ENCODE data around the gene HDLBP. TPM values are rescaled to one million over a fixed set of nuclear protein-coding genes. Genes with fewer than 3 reads are reported as not detected.

The HDLBP gene
- total RNA-seq, 5 donors from 2014 or later (not counting 1 experiment from before 2014, with no cell fraction given), result 130 to 184 (median 148) TPM

DNA sequence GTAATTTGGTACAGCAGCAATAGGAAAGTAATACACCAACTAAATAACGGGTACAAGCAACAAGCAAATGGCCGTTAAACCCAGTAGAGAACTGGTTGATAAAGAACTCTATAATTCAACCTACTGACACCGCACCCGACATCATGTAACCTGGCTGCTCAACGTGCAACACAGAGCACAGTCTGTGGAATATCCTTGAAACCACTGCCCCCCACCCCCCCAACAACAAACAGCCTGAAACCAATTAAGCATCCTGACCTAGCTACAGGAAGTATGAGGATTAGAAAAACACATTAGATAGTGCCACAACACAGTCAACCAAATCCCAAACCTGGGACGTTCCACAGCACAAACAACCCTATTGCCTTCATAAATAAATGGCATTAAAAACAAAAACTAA, 23.5 kb downstream of the HDLBP start:
- peaks cover 60 to 77% (median 73%) of the 10 kb centered on the region in 3 donors for H3K4me1 Mint-ChIP-seq
- no peaks in the 10 kb centered on the region for H3K9me3 Mint-ChIP-seq
- peak overlapping the region in 1 of 3 donors; percentile 31 for H3K4me3 Mint-ChIP-seq

GRCh38 chr2:241291153-241291552, 24.3 kb downstream of the HDLBP start:
- no peak overlapping the region for H3K4me3 Mint-ChIP-seq
- H3K9me3 ChIP-seq, result no peaks in the 10 kb centered on the region
- peaks cover 15% of the 10 kb centered on the region for H3K36me3 Mint-ChIP-seq
- H3K27me3 Mint-ChIP-seq, result no peaks in the 10 kb centered on the region
- DNase-seq (no peak), ATAC-seq (replicated peaks in 1 of 4) (no peak)
- 100% methylated on average over 1 of the region's 6 CpGs for WGBS (ENCODE audit: insufficient coverage)
- ChIA-PET CTCF (interaction anchor here in 1 of 2 donors (1.0 kb wide), 1 partner anchor 238 kb away, joined by 3 read pairs; no protein-coding TSS in a partner anchor), POLR2A (no interaction called here)
- H3K4me3 ChIP-seq (ENCODE audit: control insufficient read depth in 1 of 2, extremely low read depth in 1 of 2, low read length in 1 of 2), result no peak overlapping the region
- H3K27me3 ChIP-seq (replicated peaks in 1 of 2; ENCODE audit: control insufficient read depth in 2 of 2, extremely low read depth in 1 of 2, insufficient read depth in 2 of 2, low read length in 1 of 2), result no peaks in the 10 kb centered on the region
- no peak overlapping the region for H3K27ac Mint-ChIP-seq
- no peaks in the 10 kb centered on the region for H3K36me3 ChIP-seq (ENCODE audit: control insufficient read depth in 2 of 2, extremely low read depth in 1 of 2, insufficient read depth in 1 of 2, low read length in 1 of 2)
- no peak overlapping the region for H3K27ac ChIP-seq (ENCODE audit: low read length)
- no peaks in the 10 kb centered on the region for H3K9me3 Mint-ChIP-seq
- peaks cover 8 to 11% of the 10 kb centered on the region in 2 experiments for H3K4me1 ChIP-seq (ENCODE audit: control insufficient read depth in 1 of 2, extremely low read depth in 1 of 2, insufficient read depth in 2 of 2, low read length in 2 of 2)
- peaks cover 60 to 69% (median 69%) of the 10 kb centered on the region in 3 donors for H3K4me1 Mint-ChIP-seq

More for the DNA sequence above, 23.5 kb downstream of the HDLBP start:
- peaks cover 20% of the 10 kb centered on the region for H3K36me3 Mint-ChIP-seq
- ATAC-seq (replicated peaks in 1 of 4) (no peak), DNase-seq (no peak)
- H3K4me3 ChIP-seq (ENCODE audit: control insufficient read depth in 1 of 2, extremely low read depth in 1 of 2, low read length in 1 of 2), result no peak overlapping the region
- POLR2A ChIA-PET, result interaction anchor here in 1 of 2 donors (0.6 kb wide), 2 partner anchors 15 to 189 kb away, joined by 3 read pairs; no protein-coding TSS in a partner anchor
- no peak overlapping the region for H3K27ac ChIP-seq (ENCODE audit: low read length)
- no peaks in the 10 kb centered on the region for H3K36me3 ChIP-seq (ENCODE audit: control insufficient read depth in 2 of 2, extremely low read depth in 1 of 2, insufficient read depth in 1 of 2, low read length in 1 of 2)
- no peaks in the 10 kb centered on the region for H3K27me3 ChIP-seq (replicated peaks in 1 of 2; ENCODE audit: control insufficient read depth in 2 of 2, extremely low read depth in 1 of 2, insufficient read depth in 2 of 2, low read length in 1 of 2)
- WGBS (ENCODE audit: insufficient coverage), result 94% methylated on average over 2 of the region's 6 CpGs
- no peaks in the 10 kb centered on the region for H3K27me3 Mint-ChIP-seq
- H3K4me1 ChIP-seq (ENCODE audit: control insufficient read depth in 1 of 2, extremely low read depth in 1 of 2, insufficient read depth in 2 of 2, low read length in 2 of 2), result peaks cover 8 to 11% of the 10 kb centered on the region in 2 experiments
- no peaks in the 10 kb centered on the region for H3K9me3 ChIP-seq
- H3K27ac Mint-ChIP-seq, result no peak overlapping the region
- CTCF ChIA-PET, result interaction anchor here in 1 of 2 donors (0.6 kb wide), 1 partner anchor 9 kb away, joined by 3 read pairs; no protein-coding TSS in a partner anchor

DNA sequence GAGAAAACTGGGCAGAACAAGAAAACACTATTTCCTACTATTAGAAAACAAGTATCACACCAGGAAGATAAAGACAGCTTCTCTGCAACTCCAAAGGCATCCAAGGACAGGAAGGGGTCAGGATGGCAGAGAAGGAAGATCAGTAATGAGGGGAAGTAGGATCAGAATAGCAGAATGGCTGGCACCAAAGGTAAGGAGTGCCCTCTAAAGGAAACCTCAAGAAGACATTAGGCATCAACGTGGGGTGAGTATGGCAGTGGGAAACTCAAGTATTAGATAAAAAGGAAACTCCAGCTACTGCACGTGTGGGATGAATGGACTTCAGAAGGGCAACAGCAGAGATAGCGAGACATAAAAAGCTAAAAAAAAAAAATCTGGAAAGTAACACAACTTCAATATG, 25.9 kb downstream of the HDLBP start:
- Histone ChIP-seq H3K27me3 (replicated peaks in 1 of 2; ENCODE audit: control insufficient read depth in 2 of 2, extremely low read depth in 1 of 2, insufficient read depth in 2 of 2, low read length in 1 of 2) (no peaks in the 10 kb centered on the region), H3K36me3 (ENCODE audit: control insufficient read depth in 2 of 2, extremely low read depth in 1 of 2, insufficient read depth in 1 of 2, low read length in 1 of 2) (peaks cover 0 to 4% of the 10 kb centered on the region in 2 donors), H3K4me3 (ENCODE audit: control insufficient read depth in 1 of 2, extremely low read depth in 1 of 2, low read length in 1 of 2) (no peak overlapping the region), H3K27ac (ENCODE audit: low read length) (no peak overlapping the region), H3K9me3 (no peaks in the 10 kb centered on the region), H3K4me1 (ENCODE audit: control insufficient read depth in 1 of 2, extremely low read depth in 1 of 2, insufficient read depth in 2 of 2, low read length in 2 of 2) (peaks cover 8 to 16% of the 10 kb centered on the region in 2 experiments)
- ChIA-PET CTCF (no interaction called here), POLR2A (interaction anchor here in 1 of 2 donors (0.7 kb wide), 1 partner anchor 183 kb away, joined by 5 read pairs; no protein-coding TSS in a partner anchor)
- no peak overlapping the region for H3K4me3 Mint-ChIP-seq
- ATAC-seq (replicated peaks in 1 of 4) (no peak), DNase-seq (no peak)
- no peaks in the 10 kb centered on the region for H3K9me3 Mint-ChIP-seq
- WGBS (ENCODE audit: insufficient coverage), result 25% methylated on average over 1 of the region's 3 CpGs
- H3K36me3 Mint-ChIP-seq, result peaks cover 10% of the 10 kb centered on the region
- no peaks in the 10 kb centered on the region for H3K27me3 Mint-ChIP-seq
- H3K27ac Mint-ChIP-seq, result no peak overlapping the region
- peaks cover 64 to 67% (median 66%) of the 10 kb centered on the region in 3 donors for H3K4me1 Mint-ChIP-seq

- ATAC-seq (replicated peaks in 1 of 4) (no peak), DNase-seq (no peak)
- Histone ChIP-seq H3K9me3 (no peaks in the 10 kb centered on the region), H3K27ac (ENCODE audit: low read length) (no peak overlapping the region), H3K4me3 (ENCODE audit: control insufficient read depth in 1 of 2, extremely low read depth in 1 of 2, low read length in 1 of 2) (no peak overlapping the region), H3K27me3 (replicated peaks in 1 of 2; ENCODE audit: control insufficient read depth in 2 of 2, extremely low read depth in 1 of 2, insufficient read depth in 2 of 2, low read length in 1 of 2) (no peaks in the 10 kb centered on the region), H3K4me1 (ENCODE audit: control insufficient read depth in 1 of 2, extremely low read depth in 1 of 2, insufficient read depth in 2 of 2, low read length in 2 of 2) (peaks cover 8 to 17% of the 10 kb centered on the region in 2 experiments), H3K36me3 (ENCODE audit: control insufficient read depth in 2 of 2, extremely low read depth in 1 of 2, insufficient read depth in 1 of 2, low read length in 1 of 2) (peaks cover 0 to 4% of the 10 kb centered on the region in 2 donors)
- no peak overlapping the region for H3K27ac Mint-ChIP-seq
- peaks cover 10% of the 10 kb centered on the region for H3K36me3 Mint-ChIP-seq
- H3K4me3 Mint-ChIP-seq, result no peak overlapping the region
- peaks cover 68 to 69% (median 68%) of the 10 kb centered on the region in 3 donors for H3K4me1 Mint-ChIP-seq
- no peaks in the 10 kb centered on the region for H3K27me3 Mint-ChIP-seq
- POLR2A ChIA-PET, result interaction anchor here in 1 of 2 donors (0.7 kb wide), 1 partner anchor 182 kb away, joined by 5 read pairs; no protein-coding TSS in a partner anchor
- CTCF ChIA-PET, result interaction anchor here in 1 of 2 donors (0.6 kb wide), 1 partner anchor 47 kb away, joined by 3 read pairs; no protein-coding TSS in a partner anchor
- no peaks in the 10 kb centered on the region for H3K9me3 Mint-ChIP-seq
- WGBS (ENCODE audit: insufficient coverage), result 100% methylated on average over 2 of the region's 4 CpGs
Measured at GRCh38 chr2:241289053-241289452, 26.4 kb downstream of the HDLBP start.

DNA sequence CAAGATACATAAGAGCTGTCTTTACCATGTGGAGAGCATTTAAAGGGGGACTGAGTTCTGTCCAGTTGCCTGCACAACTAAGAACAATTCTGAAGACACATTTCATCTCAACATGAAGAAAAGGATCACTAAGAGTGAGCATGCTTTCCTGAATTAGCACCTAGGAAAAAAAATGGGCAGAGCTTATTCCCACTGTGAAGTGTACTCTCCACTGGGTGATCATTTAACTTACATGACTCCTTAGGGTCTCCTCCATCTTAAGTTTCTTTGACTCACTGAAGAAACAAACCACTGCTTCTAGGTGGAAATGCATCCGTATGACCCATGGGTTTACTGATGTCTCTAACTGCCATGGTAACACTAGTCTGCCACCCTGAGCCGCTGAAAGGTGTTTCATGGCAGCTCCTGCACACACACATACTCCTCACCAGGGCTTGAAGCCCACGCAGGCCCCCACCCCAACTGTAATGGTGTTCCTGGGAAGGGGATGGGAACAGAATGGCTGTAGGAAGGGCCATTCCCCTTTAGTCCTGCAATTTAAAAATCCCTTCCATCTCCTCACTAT, 27.1 kb downstream of the HDLBP start:
- Histone ChIP-seq H3K9me3 (no peaks in the 10 kb centered on the region), H3K27me3 (replicated peaks in 1 of 2; ENCODE audit: control insufficient read depth in 2 of 2, extremely low read depth in 1 of 2, insufficient read depth in 2 of 2, low read length in 1 of 2) (no peaks in the 10 kb centered on the region), H3K27ac (ENCODE audit: low read length) (no peak overlapping the region), H3K36me3 (ENCODE audit: control insufficient read depth in 2 of 2, extremely low read depth in 1 of 2, insufficient read depth in 1 of 2, low read length in 1 of 2) (peaks cover 0 to 4% of the 10 kb centered on the region in 2 donors), H3K4me1 (ENCODE audit: control insufficient read depth in 1 of 2, extremely low read depth in 1 of 2, insufficient read depth in 2 of 2, low read length in 2 of 2) (peaks cover 8 to 17% of the 10 kb centered on the region in 2 experiments), H3K4me3 (ENCODE audit: control insufficient read depth in 1 of 2, extremely low read depth in 1 of 2, low read length in 1 of 2) (no peak overlapping the region)
- H3K27ac Mint-ChIP-seq, result peak overlapping the region in 1 of 2 donors; percentile 12
- H3K4me1 Mint-ChIP-seq, result peaks cover 68 to 74% (median 70%) of the 10 kb centered on the region in 3 donors
- H3K36me3 Mint-ChIP-seq, result peaks cover 10% of the 10 kb centered on the region
- POLR2A ChIA-PET, result no interaction called here
- no peak overlapping the region for H3K4me3 Mint-ChIP-seq
- H3K9me3 Mint-ChIP-seq, result no peaks in the 10 kb centered on the region
- CTCF ChIA-PET, result no interaction called here
- ATAC-seq (replicated peaks in 1 of 4) (no peak), DNase-seq (no peak)
- WGBS (ENCODE audit: insufficient coverage), result no CpG with 5 or more reads among the region's 3 CpGs
- no peaks in the 10 kb centered on the region for H3K27me3 Mint-ChIP-seq

- no peak for DNase-seq
- Mint-ChIP-seq H3K4me3 (no peak overlapping the region), H3K4me1 (peaks cover 66 to 71% (median 70%) of the 10 kb centered on the region in 3 donors), H3K27ac (no peak overlapping the region), H3K9me3 (no peaks in the 10 kb centered on the region), H3K36me3 (peaks cover 10% of the 10 kb centered on the region), H3K27me3 (no peaks in the 10 kb centered on the region)
- ChIA-PET POLR2A (no interaction called here), CTCF (no interaction called here)
- Histone ChIP-seq H3K27ac (ENCODE audit: low read length) (no peak overlapping the region), H3K27me3 (replicated peaks in 1 of 2; ENCODE audit: control insufficient read depth in 2 of 2, extremely low read depth in 1 of 2, insufficient read depth in 2 of 2, low read length in 1 of 2) (no peaks in the 10 kb centered on the region), H3K9me3 (no peaks in the 10 kb centered on the region), H3K36me3 (ENCODE audit: control insufficient read depth in 2 of 2, extremely low read depth in 1 of 2, insufficient read depth in 1 of 2, low read length in 1 of 2) (peaks cover 0 to 4% of the 10 kb centered on the region in 2 donors), H3K4me3 (ENCODE audit: control insufficient read depth in 1 of 2, extremely low read depth in 1 of 2, low read length in 1 of 2) (no peak overlapping the region), H3K4me1 (ENCODE audit: control insufficient read depth in 1 of 2, extremely low read depth in 1 of 2, insufficient read depth in 2 of 2, low read length in 2 of 2) (peaks cover 10 to 11% of the 10 kb centered on the region in 2 experiments)
- WGBS (ENCODE audit: insufficient coverage), result 96% methylated on average over 8 of the region's 9 CpGs
- ATAC-seq (replicated peaks in 1 of 4), result no peak
Measured at GRCh38 chr2:241286348-241287090, 29.0 kb downstream of the HDLBP start.
